ENCODE results near the gene DBNL. TPM values are rescaled to one million over a fixed set of nuclear protein-coding genes. Genes with fewer than 3 reads are reported as not detected.
A peak's percentile ranks its signal among the peaks of the same experiment; 100 is the strongest.

Gene DBNL
- total RNA-seq, 6 experiments from 2014 or later = 30.7 to 48.1 (median 36.9) TPM

DNA sequence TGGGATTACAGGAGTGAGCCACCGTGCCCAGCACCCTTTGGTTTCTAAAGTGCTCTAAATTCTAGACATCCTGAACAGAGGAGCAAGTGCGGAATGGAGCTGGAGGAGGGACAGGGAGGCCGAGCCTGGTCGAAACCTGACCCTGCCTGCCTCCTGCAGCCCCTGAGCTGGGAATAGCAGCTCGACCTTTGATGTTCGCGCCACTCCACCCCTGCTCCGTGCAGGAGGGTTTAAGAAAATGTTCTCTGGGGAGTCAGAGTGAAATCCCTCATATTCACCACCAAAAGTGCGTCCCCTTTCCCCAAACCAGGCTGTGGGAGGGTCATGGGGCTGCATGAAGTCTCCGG lies 19.0 kb downstream of the DBNL start:
- TF ChIP-seq POLR2A (IDR thresholded peaks at IDR 0.05) = no peak
- TF ChIP-seq CTCF (IDR thresholded peaks at IDR 0.05) = no peak
- intact Hi-C loops (cut with DNase I) = no loop called here
- 73% methylated on average over 6 of the region's 10 CpGs for WGBS (ENCODE audit: insufficient coverage, low coverage, low lambda C conversion rate, missing lambda C conversion rate)
- Histone ChIP-seq H3K4me3 (no peak overlapping the region), H3K4me1 (peaks cover 0 to 19% (median 3%) of the 10 kb centered on the region in 4 donors), H3K27me3 (no peaks in the 10 kb centered on the region), H3K36me3 (peaks cover 0 to 32% (median 10%) of the 10 kb centered on the region in 4 donors), H3K27ac (no peak overlapping the region), H3K9me3 (no peaks in the 10 kb centered on the region)
- ATAC-seq (no peak), DNase-seq (peak in 1 of 3 donors; percentile 34)

GRCh38 chr7:44063894-44064651 lies 19.6 kb downstream of the DBNL start:
- intact Hi-C loops (cut with DNase I) = no loop called here
- Histone ChIP-seq H3K9me3 (no peaks in the 10 kb centered on the region), H3K27me3 (no peaks in the 10 kb centered on the region), H3K27ac (no peak overlapping the region), H3K4me3 (no peak overlapping the region), H3K36me3 (peaks cover 0 to 26% (median 6%) of the 10 kb centered on the region in 4 donors), H3K4me1 (peaks cover 0 to 19% (median 3%) of the 10 kb centered on the region in 4 donors)
- 76% methylated on average over 8 of the region's 16 CpGs for WGBS (ENCODE audit: insufficient coverage, low coverage, low lambda C conversion rate, missing lambda C conversion rate)
- TF ChIP-seq POLR2A (IDR thresholded peaks at IDR 0.05) (no peak), CTCF (IDR thresholded peaks at IDR 0.05) (no peak)
- peak in 2 of 3 donors; percentile 48 to 50 for DNase-seq
- ATAC-seq = no peak

DNA sequence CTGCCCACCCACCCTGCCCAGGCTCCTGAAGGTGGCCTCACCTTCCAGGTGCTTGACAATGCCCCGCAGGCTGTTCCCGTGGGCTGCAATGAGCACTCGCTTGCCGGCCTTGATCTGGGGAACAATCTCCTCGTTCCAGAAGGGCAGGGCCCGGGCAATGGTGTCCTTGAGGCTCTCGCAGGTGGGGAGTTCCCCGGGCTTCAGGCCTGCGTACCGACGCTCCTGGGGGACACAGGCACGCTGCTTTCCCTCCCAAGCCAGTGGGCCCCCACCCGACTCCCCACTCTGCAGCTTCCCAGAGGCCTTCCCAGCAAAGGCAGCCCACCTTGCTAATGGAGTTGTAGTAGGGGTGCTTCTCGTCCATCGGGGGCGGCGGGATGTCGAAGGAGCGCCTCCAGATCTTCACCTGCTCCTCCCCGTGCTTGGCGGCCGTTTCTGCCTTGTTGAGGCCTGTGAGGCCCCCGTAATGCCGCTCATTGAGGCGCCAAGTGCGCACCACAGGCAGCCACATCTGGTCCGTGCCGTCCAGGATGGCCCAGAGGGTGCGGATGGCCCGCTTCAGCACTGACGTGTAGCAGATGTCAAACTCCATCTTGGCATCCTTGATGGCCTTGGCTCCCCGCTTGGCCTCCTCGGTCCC lies 20.4 kb downstream of the DBNL start:
- intact Hi-C loops (cut with DNase I) = no loop called here
- Histone ChIP-seq H3K9me3 (no peaks in the 10 kb centered on the region), H3K4me3 (no peak overlapping the region), H3K27ac (no peak overlapping the region), H3K36me3 (peaks cover 0 to 18% (median 1%) of the 10 kb centered on the region in 4 donors), H3K4me1 (peaks cover 0 to 19% (median 3%) of the 10 kb centered on the region in 4 donors), H3K27me3 (no peaks in the 10 kb centered on the region)
- no peak for TF ChIP-seq CTCF (IDR thresholded peaks at IDR 0.05)
- no peak for TF ChIP-seq POLR2A (IDR thresholded peaks at IDR 0.05)
- WGBS (ENCODE audit: insufficient coverage, low coverage, low lambda C conversion rate, missing lambda C conversion rate) = 47% methylated on average over 14 of the region's 33 CpGs
- DNase-seq = peak in 2 of 3 donors; percentile 49 to 50
- ATAC-seq = no peak

DNA sequence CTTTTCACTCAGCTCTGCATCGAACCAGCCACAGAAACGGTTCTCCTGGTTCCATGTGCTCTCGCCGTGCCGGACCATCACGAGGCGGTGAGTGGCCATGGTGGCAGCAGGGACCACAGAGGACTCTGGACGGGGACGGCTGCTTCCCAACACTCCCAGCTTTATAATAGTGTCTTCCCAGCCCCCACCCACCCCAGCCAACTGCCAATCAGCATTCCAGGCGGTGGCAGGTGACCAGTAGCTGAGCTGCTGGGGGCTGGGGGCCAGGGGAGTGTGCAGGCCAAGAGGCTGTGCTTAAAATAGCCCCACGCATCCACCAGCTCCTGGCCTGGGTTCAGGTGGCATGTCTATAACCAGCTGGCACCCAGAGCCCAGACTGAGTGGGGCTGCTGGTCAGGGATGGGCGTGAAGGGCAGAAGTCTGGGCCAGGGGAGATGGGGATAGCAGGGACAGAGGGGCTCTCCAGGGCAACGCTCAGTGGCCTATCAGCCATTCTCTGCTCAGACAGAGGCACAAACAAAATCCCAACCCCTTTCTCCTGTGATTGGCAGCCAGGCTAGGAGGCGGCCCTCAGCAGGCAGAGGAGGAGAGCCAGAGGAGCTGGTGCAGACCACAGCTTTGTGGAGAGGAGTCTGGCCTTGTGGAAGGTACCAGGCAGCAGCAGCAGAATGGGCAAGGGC lies 21.1 kb downstream of the DBNL start, which contains the start of gene PGAM2:
Gene PGAM2, minus strand, starts transcription at position 137 of the 680 bp plus-strand sequence. Its CDS starts 38 bp downstream, at position 99.
- peaks cover 0 to 19% (median 3%) of the 10 kb centered on the region in 4 donors for H3K4me1 ChIP-seq
- H3K36me3 ChIP-seq = peaks cover 0 to 11% (median 0%) of the 10 kb centered on the region in 4 donors
- ATAC-seq = no peak
- no peak for TF ChIP-seq POLR2A (IDR thresholded peaks at IDR 0.05)
- TF ChIP-seq CTCF (IDR thresholded peaks at IDR 0.05) = no peak
- peak in 2 of 3 donors; percentile 52 to 57 for DNase-seq
- no peaks in the 10 kb centered on the region for H3K9me3 ChIP-seq
- H3K27me3 ChIP-seq = no peaks in the 10 kb centered on the region
- H3K27ac ChIP-seq = no peak within 1 kb of the TSS
- 31% methylated on average over 2 of the region's 14 CpGs for WGBS (ENCODE audit: insufficient coverage, low coverage, low lambda C conversion rate, missing lambda C conversion rate)
- intact Hi-C loops (cut with DNase I) = no loop called here
- H3K4me3 ChIP-seq = no peak within 1 kb of the TSS

Measured in right lobe of liver (tissue), 6 donors.